ENCODE measurements around the gene CCL8. TPM values are rescaled to one million over a fixed set of nuclear protein-coding genes. Genes with fewer than 3 reads are reported as not detected.

CCL8 gene
- total RNA-seq, 2 donors from 2014 or later = not detected

- no peak overlapping the region for H3K4me3 ChIP-seq (ENCODE audit: low read length)
- Mint-ChIP-seq H3K9me3 (peaks cover 27% of the 10 kb centered on the region), H3K36me3 (ENCODE audit: low read depth) (peaks cover 3% of the 10 kb centered on the region), H3K27me3 (ENCODE audit: insufficient read depth) (peaks cover 5% of the 10 kb centered on the region), H3K4me3 (no peak overlapping the region), H3K27ac (no peak overlapping the region), H3K4me1 (peaks cover 10% of the 10 kb centered on the region)
- H3K36me3 ChIP-seq (ENCODE audit: control insufficient read depth, insufficient read depth, low read length) = no peaks in the 10 kb centered on the region
- no peak overlapping the region for H3K9ac ChIP-seq (ENCODE audit: extremely low read depth, low read length, poor library complexity, severe bottlenecking)
- TF ChIP-seq CTCF (conservative IDR thresholded peaks at IDR 0.05) = no peak
- 79 to 81% methylated on average over 2 of the region's 2 CpGs for WGBS, 2 experiments (ENCODE audit: insufficient coverage in 1 of 2, insufficient read length in 1 of 2)
- H3K9me3 ChIP-seq (ENCODE audit: control insufficient read depth, low read length) = peaks cover 37% of the 10 kb centered on the region
- H3K27me3 ChIP-seq (ENCODE audit: control insufficient read depth, insufficient read depth, low read length, poor library complexity, severe bottlenecking) = no peaks in the 10 kb centered on the region
- no peak overlapping the region for H3K27ac ChIP-seq (ENCODE audit: low read depth, low read length)
- no peak for DNase-seq
- no peaks in the 10 kb centered on the region for H3K4me1 ChIP-seq (ENCODE audit: control insufficient read depth, insufficient read depth, low read length)
These were observed 17.2 kb upstream of the CCL8 start for GRCh38 chr17:34301986-34302385.

- peaks cover 5% of the 10 kb centered on the region for H3K27me3 Mint-ChIP-seq (ENCODE audit: insufficient read depth)
- WGBS, 2 experiments (ENCODE audit: insufficient coverage in 1 of 2, insufficient read length in 1 of 2) = 94% methylated on average over 1 of the region's 1 CpG; no CpG with 5 or more reads in 1 of the 2 experiments
- peaks cover 3% of the 10 kb centered on the region for H3K36me3 Mint-ChIP-seq (ENCODE audit: low read depth)
These were observed 16.6 kb upstream of the CCL8 start for GRCh38 chr17:34302636-34303035.

GRCh38 chr17:34303606-34304005 lies 15.6 kb upstream of the CCL8 start:
- peaks cover 33% of the 10 kb centered on the region for H3K9me3 ChIP-seq (ENCODE audit: control insufficient read depth, low read length)
- H3K27me3 ChIP-seq (ENCODE audit: control insufficient read depth, insufficient read depth, low read length, poor library complexity, severe bottlenecking) = no peaks in the 10 kb centered on the region
- TF ChIP-seq CTCF (conservative IDR thresholded peaks at IDR 0.05) = no peak
- no peaks in the 10 kb centered on the region for H3K4me1 ChIP-seq (ENCODE audit: control insufficient read depth, insufficient read depth, low read length)
- Mint-ChIP-seq H3K4me3 (no peak overlapping the region), H3K4me1 (peaks cover 9% of the 10 kb centered on the region), H3K36me3 (ENCODE audit: low read depth) (peaks cover 3% of the 10 kb centered on the region), H3K27ac (no peak overlapping the region), H3K9me3 (peaks cover 21% of the 10 kb centered on the region), H3K27me3 (ENCODE audit: insufficient read depth) (peaks cover under 1% of the 10 kb centered on the region)
- DNase-seq = no peak
- no peak overlapping the region for H3K4me3 ChIP-seq (ENCODE audit: low read length)
- no peak overlapping the region for H3K9ac ChIP-seq (ENCODE audit: extremely low read depth, low read length, poor library complexity, severe bottlenecking)
- H3K36me3 ChIP-seq (ENCODE audit: control insufficient read depth, insufficient read depth, low read length) = no peaks in the 10 kb centered on the region
- H3K27ac ChIP-seq (ENCODE audit: low read depth, low read length) = no peak overlapping the region
- 94 to 97% methylated on average over 2 of the region's 2 CpGs for WGBS, 2 experiments (ENCODE audit: insufficient coverage in 1 of 2, insufficient read length in 1 of 2)

More at GRCh38 chr17:34302636-34303035, 16.6 kb upstream of the CCL8 start:
- Histone ChIP-seq H3K4me3 (ENCODE audit: low read length) (no peak overlapping the region), H3K27me3 (ENCODE audit: control insufficient read depth, insufficient read depth, low read length, poor library complexity, severe bottlenecking) (no peaks in the 10 kb centered on the region), H3K9ac (ENCODE audit: extremely low read depth, low read length, poor library complexity, severe bottlenecking) (no peak overlapping the region), H3K4me1 (ENCODE audit: control insufficient read depth, insufficient read depth, low read length) (no peaks in the 10 kb centered on the region), H3K27ac (ENCODE audit: low read depth, low read length) (no peak overlapping the region), H3K9me3 (ENCODE audit: control insufficient read depth, low read length) (peaks cover 37% of the 10 kb centered on the region), H3K36me3 (ENCODE audit: control insufficient read depth, insufficient read depth, low read length) (no peaks in the 10 kb centered on the region)
- no peak for TF ChIP-seq CTCF (conservative IDR thresholded peaks at IDR 0.05)
- DNase-seq = no peak
- Mint-ChIP-seq H3K9me3 (peaks cover 26% of the 10 kb centered on the region), H3K4me3 (no peak overlapping the region), H3K27ac (no peak overlapping the region), H3K4me1 (peaks cover 11% of the 10 kb centered on the region)
